ENCODE measurements around the gene IL1A.

IL1A gene

DNA sequence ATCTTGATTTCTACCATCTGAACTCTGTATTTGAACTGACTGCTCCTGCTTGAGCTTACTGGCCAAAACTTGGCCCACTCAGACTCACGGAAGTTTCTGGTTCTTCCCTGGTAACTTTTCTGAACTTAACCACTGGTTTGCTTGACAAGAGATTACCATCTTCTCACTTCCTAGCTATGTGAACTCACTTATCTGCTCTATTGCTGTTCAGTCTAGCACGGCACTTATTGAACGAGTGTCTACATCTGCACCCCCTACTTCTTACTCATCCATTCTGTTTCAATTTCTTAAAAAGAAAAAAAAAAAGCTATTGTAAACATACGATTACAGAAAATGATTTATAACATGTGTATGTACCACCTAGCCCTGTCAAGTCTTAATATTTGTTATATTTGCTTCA lies 28.8 kb downstream of the IL1A start:
- ChIA-PET POLR2A (no interaction called here), CTCF (interaction anchor here (1.1 to 17.0 kb wide), 4 partner anchors 30 to 204 kb away, joined by 3 to 688 read pairs (median 14); no protein-coding TSS in a partner anchor)
- TF ChIP-seq, protein P1, sequence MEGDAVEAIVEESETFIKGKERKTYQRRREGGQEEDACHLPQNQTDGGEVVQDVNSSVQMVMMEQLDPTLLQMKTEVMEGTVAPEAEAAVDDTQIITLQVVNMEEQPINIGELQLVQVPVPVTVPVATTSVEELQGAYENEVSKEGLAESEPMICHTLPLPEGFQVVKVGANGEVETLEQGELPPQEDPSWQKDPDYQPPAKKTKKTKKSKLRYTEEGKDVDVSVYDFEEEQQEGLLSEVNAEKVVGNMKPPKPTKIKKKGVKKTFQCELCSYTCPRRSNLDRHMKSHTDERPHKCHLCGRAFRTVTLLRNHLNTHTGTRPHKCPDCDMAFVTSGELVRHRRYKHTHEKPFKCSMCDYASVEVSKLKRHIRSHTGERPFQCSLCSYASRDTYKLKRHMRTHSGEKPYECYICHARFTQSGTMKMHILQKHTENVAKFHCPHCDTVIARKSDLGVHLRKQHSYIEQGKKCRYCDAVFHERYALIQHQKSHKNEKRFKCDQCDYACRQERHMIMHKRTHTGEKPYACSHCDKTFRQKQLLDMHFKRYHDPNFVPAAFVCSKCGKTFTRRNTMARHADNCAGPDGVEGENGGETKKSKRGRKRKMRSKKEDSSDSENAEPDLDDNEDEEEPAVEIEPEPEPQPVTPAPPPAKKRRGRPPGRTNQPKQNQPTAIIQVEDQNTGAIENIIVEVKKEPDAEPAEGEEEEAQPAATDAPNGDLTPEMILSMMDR (IDR thresholded peaks at IDR 0.05; ENCODE audit: insufficient read depth, low read length, missing control alignments): no peak

GRCh38 chr2:112754564-112754963 lies 29.7 kb downstream of the IL1A start:
- no peak overlapping the region for H3K4me3 ChIP-seq (ENCODE audit: low read depth, low read length)
- POLR2A ChIA-PET: no interaction called here
- TF ChIP-seq, protein P1 (IDR thresholded peaks at IDR 0.05; ENCODE audit: insufficient read depth, low read length, missing control alignments): no peak
- no peak for DNase-seq (ENCODE audit: low read depth, low spot score)
- CTCF ChIA-PET: interaction anchor here (1.1 to 17.0 kb wide), 4 partner anchors 31 to 205 kb away, joined by 3 to 688 read pairs (median 12); no protein-coding TSS in a partner anchor

More for the DNA sequence above, 28.8 kb downstream of the IL1A start:
- no peak overlapping the region for H3K4me3 ChIP-seq (ENCODE audit: low read depth, low read length)
- no peak for DNase-seq (ENCODE audit: low read depth, low spot score)

DNA sequence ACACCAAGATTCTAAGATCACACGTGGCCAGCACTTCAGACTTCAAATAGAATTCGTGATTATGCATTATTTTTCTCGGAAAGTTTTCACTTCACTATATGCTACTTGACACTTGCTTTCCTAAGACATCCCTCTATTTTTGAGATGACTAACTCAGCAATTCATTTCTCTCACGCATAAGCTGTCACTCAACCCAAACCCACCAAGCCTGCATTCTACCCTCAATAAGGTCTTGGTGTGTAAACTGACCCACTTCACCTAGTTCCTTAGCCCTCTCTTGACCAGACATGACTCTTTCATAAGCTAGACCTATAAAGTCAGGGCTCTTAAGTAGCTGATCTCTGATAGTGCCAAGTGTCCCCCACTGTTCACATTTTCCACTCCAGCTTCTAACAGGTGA lies 31.6 kb downstream of the IL1A start:
- no peak for DNase-seq (ENCODE audit: low read depth, low spot score)
- ChIA-PET CTCF (interaction anchor here (0.7 to 17.0 kb wide), 8 partner anchors 26 to 207 kb away, joined by 3 to 688 read pairs (median 4); no protein-coding TSS in a partner anchor), POLR2A (no interaction called here)
- TF ChIP-seq, protein P1 (IDR thresholded peaks at IDR 0.05; ENCODE audit: insufficient read depth, low read length, missing control alignments): no peak
- H3K4me3 ChIP-seq (ENCODE audit: low read depth, low read length): no peak overlapping the region

- TF ChIP-seq, protein P1 (IDR thresholded peaks at IDR 0.05; ENCODE audit: insufficient read depth, low read length, missing control alignments): no peak
- no peak for DNase-seq (ENCODE audit: low read depth, low spot score)
- no peak overlapping the region for H3K4me3 ChIP-seq (ENCODE audit: low read depth, low read length)
- ChIA-PET CTCF (interaction anchor here (0.7 to 17.0 kb wide), 7 partner anchors 9 to 208 kb away, joined by 3 to 688 read pairs (median 6); no protein-coding TSS in a partner anchor), POLR2A (no interaction called here)
These were observed 32.7 kb downstream of the IL1A start for GRCh38 chr2:112751451-112752197.

GRCh38 chr2:112750560-112750843 lies 33.8 kb downstream of the IL1A start:
- POLR2A ChIA-PET: no interaction called here

More at GRCh38 chr2:112750560-112750843, 33.8 kb downstream of the IL1A start:
- H3K4me3 ChIP-seq (ENCODE audit: low read depth, low read length): no peak overlapping the region
- CTCF ChIA-PET: interaction anchor here (1.0 to 17.0 kb wide), 25 partner anchors 11 to 639 kb away, joined by 3 to 688 read pairs (median 8); partner anchors contain the start of gene CKAP2L
- TF ChIP-seq, protein P1 (IDR thresholded peaks at IDR 0.05; ENCODE audit: insufficient read depth, low read length, missing control alignments): no peak
- no peak for DNase-seq (ENCODE audit: low read depth, low spot score)
